Smooth muscle cell (in vitro differentiated cells): ENCODE results near the gene ZBTB46. TPM values are rescaled to one million over a fixed set of nuclear protein-coding genes. Genes with fewer than 3 reads are reported as not detected.

Experiments used
- DNase-seq: peaks from one replicate; lab custom pipeline; 2025; ENCODE audit not compliant: unreplicated experiment; lab: John Stamatoyannopoulos, UW
- H2AFZ ChIP-seq: fragments of 200-600 bp; sonication (generic); 2 replicates; pipeline ENCODE4 v1.6.0; 2016; ENCODE audit warnings: antibody characterized with exemption, low read depth, mild to moderate bottlenecking
- H3F3A ChIP-seq: fragments of 200-600 bp; sonication (generic); 2 replicates; pipeline ENCODE4 v1.6.0; 2017; ENCODE audit warnings: antibody characterized with exemption, low read depth
- H3K27ac ChIP-seq: fragments of 200-600 bp; sonication (generic); 2 replicates; pipeline ENCODE4 v1.5.1; 2016; ENCODE audit warnings: low read depth, mild to moderate bottlenecking
- H3K27me3 ChIP-seq: fragments of 200-600 bp; sonication (generic); 2 replicates; pipeline ENCODE4 v1.6.1; 2016; ENCODE audit warnings: low read depth, mild to moderate bottlenecking
- H3K36me3 ChIP-seq: fragments of 200-600 bp; sonication (generic); 2 replicates; pipeline ENCODE4 v1.5.1; 2016; ENCODE audit warnings: low read depth
- H3K4me1 ChIP-seq: fragments of 200-600 bp; sonication (generic); 2 replicates; pipeline ENCODE4 v1.5.1; 2016; ENCODE audit warnings: low read depth
- H3K4me2 ChIP-seq: fragments of 200-600 bp; sonication (generic); 2 replicates; pipeline ENCODE4 v1.6.0; 2016; ENCODE audit warnings: mild to moderate bottlenecking
- H3K4me3 ChIP-seq: fragments of 200-600 bp; sonication (generic); 2 replicates; pipeline ENCODE4 v1.5.1; 2016; ENCODE audit warnings: mild to moderate bottlenecking
- H3K79me2 ChIP-seq: fragments of 200-600 bp; sonication (generic); 2 replicates; pipeline ENCODE4 v1.6.0; 2016; ENCODE audit warnings: low read depth, mild to moderate bottlenecking
- H3K9ac ChIP-seq: fragments of 200-600 bp; sonication (generic); 2 replicates; pipeline ENCODE4 v1.6.0; 2016; ENCODE audit warnings: low read depth
- H3K9me3 ChIP-seq: fragments of 200-600 bp; sonication (generic); replicated peaks from 2 replicates; pipeline ENCODE4 v1.5.1; 2016; ENCODE audit warnings: low read depth
- H4K20me1 ChIP-seq: fragments of 200-600 bp; sonication (generic); 2 replicates; pipeline ENCODE4 v1.6.0; 2016; ENCODE audit warnings: low read depth
- CTCF ChIP-seq: fragments of 200-600 bp; sonication (generic); IDR thresholded peaks from 2 replicates; pipeline ENCODE4 v1.5.1; 2017; ENCODE audit warnings: borderline replicate concordance, mild to moderate bottlenecking, antibody characterized with exemption; ENCODE audit not compliant: insufficient read depth, poor library complexity, severe bottlenecking
- WGBS: methylation state at CpG from one replicate; pipeline ENCODE4 v1.1.7; 2016; ENCODE audit warnings: low lambda C conversion rate; 5-methylcytosine and 5-hydroxymethylcytosine counted together
- polyA plus RNA-seq: library from polyadenylated mRNA; unstranded; fragments of >200 nt; fragmentation: Nextera tagmentation; extraction: Ambion mirVana; gene quantifications from 2 replicates; pipeline ENCODE4 v1.2.1, GENCODE V29; 2016
- total RNA-seq: library from RNA; depleted of rRNA; stranded (reverse); fragments of >200 nt; gene quantifications from 2 replicates; pipeline ENCODE4 v1.2.3, GENCODE V29; 2014

The ZBTB46 gene
- total and polyA plus RNA-seq, 2 experiments from 2014 or later = 2.3 to 2.7 TPM

- H3K27me3 ChIP-seq = no peaks in the 10 kb centered on the region
- WGBS = 70% methylated on average over 3 of the region's 3 CpGs
- no peak for DNase-seq
- H3K9ac ChIP-seq = no peak overlapping the region
- H3K36me3 ChIP-seq = no peaks in the 10 kb centered on the region
- H3K27ac ChIP-seq = no peak overlapping the region
- peak overlapping the region; percentile 87 for H3K4me2 ChIP-seq
- no peak overlapping the region for H3K4me3 ChIP-seq
- H3F3A ChIP-seq = no peaks in the 10 kb centered on the region
- no peaks in the 10 kb centered on the region for H4K20me1 ChIP-seq
- H3K9me3 ChIP-seq = no peaks in the 10 kb centered on the region
- H3K4me1 ChIP-seq = peaks cover 23% of the 10 kb centered on the region
- TF ChIP-seq CTCF = no peak
- no peak overlapping the region for H2AFZ ChIP-seq
- no peaks in the 10 kb centered on the region for H3K79me2 ChIP-seq
Measured at GRCh38 chr20:63846888-63847236, 15.8 kb upstream of the ZBTB46 start.

- WGBS = 5% methylated on average over 16 of the region's 24 CpGs
- no peak for DNase-seq
- Histone ChIP-seq H3K4me2 (peak overlapping the region; percentile 87), H3K27ac (no peak overlapping the region), H3K36me3 (no peaks in the 10 kb centered on the region), H3K27me3 (no peaks in the 10 kb centered on the region), H3K9me3 (no peaks in the 10 kb centered on the region), H3K4me1 (peaks cover 23% of the 10 kb centered on the region), H4K20me1 (no peaks in the 10 kb centered on the region), H3F3A (no peaks in the 10 kb centered on the region), H3K9ac (no peak overlapping the region), H3K4me3 (peak overlapping the region; percentile 35), H3K79me2 (no peaks in the 10 kb centered on the region), H2AFZ (peak overlapping the region; percentile 72)
- no peak for TF ChIP-seq CTCF
Measured at GRCh38 chr20:63846128-63846771, 15.2 kb upstream of the ZBTB46 start.

- Histone ChIP-seq H3F3A (no peaks in the 10 kb centered on the region), H3K4me1 (peaks cover 23% of the 10 kb centered on the region), H3K27ac (no peak overlapping the region), H3K4me3 (no peak overlapping the region), H3K9me3 (no peaks in the 10 kb centered on the region), H3K79me2 (no peaks in the 10 kb centered on the region), H3K4me2 (no peak overlapping the region), H3K27me3 (no peaks in the 10 kb centered on the region), H4K20me1 (no peaks in the 10 kb centered on the region), H2AFZ (no peak overlapping the region), H3K36me3 (no peaks in the 10 kb centered on the region), H3K9ac (no peak overlapping the region)
- DNase-seq = no peak
- 94% methylated on average over 9 of the region's 9 CpGs for WGBS
- TF ChIP-seq CTCF = no peak
Measured at GRCh38 chr20:63844511-63844991, 13.5 kb upstream of the ZBTB46 start.

- no peak for DNase-seq
- Histone ChIP-seq H3K36me3 (no peaks in the 10 kb centered on the region), H4K20me1 (no peaks in the 10 kb centered on the region), H3K4me3 (no peak overlapping the region), H3K4me2 (no peak overlapping the region), H3K9me3 (no peaks in the 10 kb centered on the region), H3F3A (no peaks in the 10 kb centered on the region), H3K27me3 (no peaks in the 10 kb centered on the region), H3K27ac (no peak overlapping the region), H3K9ac (no peak overlapping the region), H2AFZ (no peak overlapping the region), H3K79me2 (no peaks in the 10 kb centered on the region), H3K4me1 (peaks cover 23% of the 10 kb centered on the region)
- 87% methylated on average over 16 of the region's 16 CpGs for WGBS
- TF ChIP-seq CTCF = no peak
Measured at GRCh38 chr20:63843778-63844177, 12.7 kb upstream of the ZBTB46 start.
